SK-N-SH (cell line): ENCODE measurements around the gene TTC28. TPM values are rescaled to one million over a fixed set of nuclear protein-coding genes. Genes with fewer than 3 reads are reported as not detected.

Experiments
- CTCF ChIA-PET: fragments of 300-600, 350-600 bp; formaldehyde crosslinking; extraction: SDS; loops from one replicate; lab custom pipeline; 2021; lab: Yijun Ruan, JAX
- POLR2A ChIA-PET: fragments of 350-600 bp; sonication (Branson Sonifier 250); formaldehyde crosslinking; extraction: SDS; loops from one replicate; lab custom pipeline; 2020; ENCODE audit warnings: antibody characterized with exemption, inconsistent platforms; lab: Yijun Ruan, JAX
- DNase-seq: peaks from one replicate; pipeline ENCODE4 v3.0.0; 2012
- H2AFZ ChIP-seq: fragments of 200-600 bp; sonication (generic); 2 replicates; pipeline ENCODE4 v1.8.1; 2016; ENCODE audit warnings: antibody characterized with exemption, mild to moderate bottlenecking, low read depth
- H3F3A ChIP-seq: fragments of 200-600 bp; sonication (generic); replicated peaks from 2 replicates; pipeline ENCODE3; 2016; ENCODE audit warnings: antibody characterized with exemption, mild to moderate bottlenecking; ENCODE audit not compliant: insufficient read depth
- H3K27ac ChIP-seq, 2 experiments: fragments of 200-500 bp in 1 of 2; fragments of 200-600 bp in 1 of 2; sonication (Bioruptor generic) in 1 of 2; sonication (generic), shearing (Covaris generic) in 1 of 2; 2 replicates each; pipeline versions ENCODE4 v1.5.1 to v1.6.1; 2014 to 2016; ENCODE audit warnings: low read depth in 2 of 2, inconsistent platforms in 1 of 2, low read length in 1 of 2, mild to moderate bottlenecking in 1 of 2, mixed read lengths in 1 of 2
- H3K27me3 ChIP-seq: fragments of 200-600 bp; sonication (generic), shearing (Covaris generic); 2 replicates; pipeline ENCODE4 v1.6.1; 2016; ENCODE audit warnings: mixed run types; ENCODE audit not compliant: insufficient read depth
- H3K36me3 ChIP-seq, 2 experiments: fragments of 200-500 bp in 1 of 2; fragments of 200-600 bp in 1 of 2; sonication (Bioruptor generic) in 1 of 2; sonication (generic) in 1 of 2; replicated peaks in 1 of 2; 2 replicates each; pipeline versions ENCODE3 to v1.5.1; 2014 to 2016; ENCODE audit warnings: low read length in 1 of 2, mild to moderate bottlenecking in 1 of 2; ENCODE audit not compliant: insufficient read depth in 2 of 2, control insufficient read depth in 1 of 2
- H3K4me1 ChIP-seq, 2 experiments: fragments of 200-500 bp in 1 of 2; fragments of 200-600 bp in 1 of 2; sonication (Bioruptor generic) in 1 of 2; sonication (generic), shearing (Covaris generic) in 1 of 2; 2 replicates each; pipeline versions ENCODE4 v1.5.1 to v1.6.1; 2014 to 2016; ENCODE audit warnings: low read depth in 1 of 2, low read length in 1 of 2, mixed run types in 1 of 2; ENCODE audit not compliant: insufficient read depth in 2 of 2, control insufficient read depth in 1 of 2
- H3K4me2 ChIP-seq: fragments of 200-600 bp; sonication (generic), shearing (Covaris generic); 2 replicates; pipeline ENCODE4 v1.6.1; 2017; ENCODE audit warnings: mixed run types
- H3K4me3 ChIP-seq, 2 experiments: fragments of 200-500 bp in 1 of 2; fragments of 200-600 bp in 1 of 2; sonication (Bioruptor generic) in 1 of 2; sonication (generic), shearing (Covaris generic) in 1 of 2; 2 replicates each; pipeline versions ENCODE4 v1.5.1 to v1.8.1; 2014 to 2016; ENCODE audit warnings: low read depth in 2 of 2, inconsistent platforms in 1 of 2, low read length in 1 of 2, mild to moderate bottlenecking in 1 of 2, mixed read lengths in 1 of 2, moderate library complexity in 1 of 2
- H3K79me2 ChIP-seq: fragments of 200-600 bp; sonication (generic); 2 replicates; pipeline ENCODE4 v1.8.1; 2017; ENCODE audit warnings: mild to moderate bottlenecking; ENCODE audit not compliant: insufficient read depth
- H3K9ac ChIP-seq: fragments of 200-600 bp; sonication (generic); 2 replicates; pipeline ENCODE4 v1.6.1; 2017; ENCODE audit warnings: mixed run types
- H3K9me2 ChIP-seq: fragments of 200-600 bp; sonication (generic); 2 replicates; pipeline ENCODE4 v1.6.1; 2017; ENCODE audit warnings: mixed run types
- H3K9me3 ChIP-seq: fragments of 200-600 bp; sonication (generic); 2 replicates; pipeline ENCODE4 v1.6.1; 2017; ENCODE audit warnings: mixed run types, mild to moderate bottlenecking, moderate library complexity
- H4K20me1 ChIP-seq: fragments of 200-600 bp; sonication (generic); 2 replicates; pipeline ENCODE4 v1.6.1; 2017; ENCODE audit warnings: mild to moderate bottlenecking, mixed run types; ENCODE audit not compliant: insufficient read depth
- CHD2 ChIP-seq: fragments of 150-350 bp; IDR thresholded peaks from 2 replicates; pipeline ENCODE4 v1.6.1; 2018; ENCODE audit warnings: low read length; ENCODE audit not compliant: partially characterized antibody
- CTCF ChIP-seq: fragments of 200-600 bp; sonication (generic); IDR thresholded peaks from 2 replicates; pipeline ENCODE4 v1.6.1; 2017; ENCODE audit warnings: antibody characterized with exemption, mild to moderate bottlenecking, moderate library complexity
- ELF1 ChIP-seq: IDR thresholded peaks from 2 replicates; pipeline ENCODE4 v1.4.0; 2012
- FOSL2 ChIP-seq: IDR thresholded peaks from 2 replicates; pipeline ENCODE4 v1.4.0; 2012; ENCODE audit warnings: low read depth, mild to moderate bottlenecking, moderate library complexity, borderline replicate concordance
- GABPA ChIP-seq: IDR thresholded peaks from 2 replicates; pipeline ENCODE4 v1.4.0; 2012; ENCODE audit warnings: low read depth, mild to moderate bottlenecking
- GATA2 ChIP-seq: sonication (generic); formaldehyde crosslinking; IDR thresholded peaks from 2 replicates; pipeline ENCODE4 v1.5.0; 2020; ENCODE audit warnings: mild to moderate bottlenecking, missing genetic modification reagents
- JUND ChIP-seq: IDR thresholded peaks from 2 replicates; pipeline ENCODE4 v1.4.0; 2012
- MAX ChIP-seq: IDR thresholded peaks from 2 replicates; pipeline ENCODE4 v1.4.0; 2012; ENCODE audit warnings: low read depth
- MEF2A ChIP-seq: IDR thresholded peaks from 2 replicates; pipeline ENCODE4 v1.4.0; 2012; ENCODE audit warnings: low read depth, borderline replicate concordance
- NRF1 ChIP-seq: IDR thresholded peaks from 2 replicates; pipeline ENCODE4 v1.6.1; 2012; ENCODE audit warnings: low read depth, mild to moderate bottlenecking, low read length
- POLR2AphosphoS5 ChIP-seq: IDR thresholded peaks from 2 replicates; pipeline ENCODE4 v1.6.1; 2012; ENCODE audit warnings: low read depth, low read length
- RAD21 ChIP-seq: IDR thresholded peaks from 2 replicates; pipeline ENCODE4 v1.6.1; 2012; ENCODE audit warnings: mild to moderate bottlenecking, low read length
- RFX5 ChIP-seq: IDR thresholded peaks from 2 replicates; pipeline ENCODE4 v1.6.1; 2012; ENCODE audit warnings: mild to moderate bottlenecking, improper control_type of control experiment, low read length
- RXRA ChIP-seq: IDR thresholded peaks from 2 replicates; pipeline ENCODE4 v1.4.0; 2012; ENCODE audit warnings: low read depth, mild to moderate bottlenecking, borderline replicate concordance
- SMC3 ChIP-seq: IDR thresholded peaks from 2 replicates; pipeline ENCODE4 v1.6.1; 2012; ENCODE audit warnings: low read depth, low read length, improper control_type of control experiment
- TCF12 ChIP-seq: IDR thresholded peaks from 2 replicates; pipeline ENCODE4 v1.4.0; 2012
- YY1 ChIP-seq: IDR thresholded peaks from 2 replicates; pipeline ENCODE4 v1.4.0; 2012; ENCODE audit warnings: low read depth, mild to moderate bottlenecking
- ZBTB33 ChIP-seq: IDR thresholded peaks from 2 replicates; pipeline ENCODE4 v1.4.0; 2012; ENCODE audit warnings: low read depth, borderline replicate concordance
- WGBS: methylation state at CpG from one replicate; pipeline ENCODE4 v1.1.6; 2017; ENCODE audit warnings: low lambda C conversion rate; 5-methylcytosine and 5-hydroxymethylcytosine counted together
- polyA plus RNA-seq, 3 experiments: library from polyadenylated mRNA; depleted of rRNA; stranded (reverse); fragments of >200 nt; gene quantifications; 2 replicates each; pipeline ENCODE4 v1.2.3, GENCODE V29; 2012
- TF ChIP-seq, protein P1 (sequence below): IDR thresholded peaks from 2 replicates; pipeline ENCODE4 v1.4.0; 2012; ENCODE audit warnings: low read depth, borderline replicate concordance

The TTC28 gene
- polyA plus RNA-seq, 1 of the 3 experiments (the other 2 are of a cell fraction), result 5.9 TPM

- TF ChIP-seq NRF1 (no peak), SMC3 (no peak), ELF1 (0 out of 2 replicates have a peak, but pooled peaks have one; percentile 49), YY1 (peak; percentile 80), RXRA (peak; percentile 73; the same call in 1 of the 2 replicates), MAX (peak; percentile 53; the same call in 1 of the 2 replicates), RAD21 (no peak), MEF2A (no peak), FOSL2 (peak; percentile 89), TCF12 (peak; percentile 97), CHD2 (no peak), POLR2AphosphoS5 (peak; percentile 66; the same call in 1 of the 2 replicates)
- TF ChIP-seq, all 33 proteins: peak for 14
Observed at GRCh38 chr22:28116219-28116673, 563.4 kb downstream of the TTC28 start (continued).

DNA sequence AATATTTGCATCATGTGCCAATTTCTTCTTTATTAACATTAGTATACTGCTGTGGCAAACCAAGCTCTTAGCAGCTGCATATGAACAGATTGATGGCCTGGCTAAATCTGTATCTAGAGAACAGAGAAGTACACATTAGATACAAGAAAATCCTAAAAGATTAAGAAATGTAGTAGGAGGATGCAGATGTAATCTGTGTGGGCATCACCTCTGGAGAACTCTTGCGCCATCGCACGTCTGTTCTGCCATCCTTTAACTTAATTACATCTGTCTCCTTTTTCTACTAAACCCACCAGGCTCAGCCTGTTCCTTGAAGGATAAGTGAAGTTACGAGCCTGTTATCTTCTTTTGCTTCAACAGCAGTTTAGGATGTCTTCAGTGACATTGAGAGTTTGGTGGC, 564.2 kb downstream of the TTC28 start:
- H3K4me3 ChIP-seq, result no peak overlapping the region
- peaks cover 26% of the 10 kb centered on the region for H3F3A ChIP-seq
- no peaks in the 10 kb centered on the region for H3K9me2 ChIP-seq
- no peaks in the 10 kb centered on the region for H3K27me3 ChIP-seq
- H2AFZ ChIP-seq, result no peak overlapping the region
- peaks cover 25 to 33% of the 10 kb centered on the region in 2 experiments for H3K4me1 ChIP-seq
- H3K9me3 ChIP-seq, result no peaks in the 10 kb centered on the region
- no peak overlapping the region for H3K9ac ChIP-seq
- H3K27ac ChIP-seq, result peak overlapping the region; percentile 2 to 77; a peak in 3 of 4 replicates
- H3K36me3 ChIP-seq, result no peaks in the 10 kb centered on the region
- no peak for DNase-seq
- no peaks in the 10 kb centered on the region for H3K79me2 ChIP-seq
- CTCF ChIA-PET, result interaction anchor here (1.0 to 1.5 kb wide), 3 partner anchors 36 to 95 kb away, joined by 3 read pairs; no protein-coding TSS in a partner anchor
- TF ChIP-seq RAD21 (no peak), JUND (no peak), ZBTB33 (no peak), TCF12 (no peak), CTCF (no peak), GABPA (no peak), NRF1 (no peak), RXRA (no peak), RFX5 (no peak), GATA2 (no peak), SMC3 (no peak)
- TF ChIP-seq, protein P1, sequence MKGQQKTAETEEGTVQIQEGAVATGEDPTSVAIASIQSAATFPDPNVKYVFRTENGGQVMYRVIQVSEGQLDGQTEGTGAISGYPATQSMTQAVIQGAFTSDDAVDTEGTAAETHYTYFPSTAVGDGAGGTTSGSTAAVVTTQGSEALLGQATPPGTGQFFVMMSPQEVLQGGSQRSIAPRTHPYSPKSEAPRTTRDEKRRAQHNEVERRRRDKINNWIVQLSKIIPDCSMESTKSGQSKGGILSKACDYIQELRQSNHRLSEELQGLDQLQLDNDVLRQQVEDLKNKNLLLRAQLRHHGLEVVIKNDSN, result no peak
- TF ChIP-seq, all 33 proteins: peak for 0
- POLR2A ChIA-PET, result no interaction called here
- no peak overlapping the region for H3K4me2 ChIP-seq
- 88% methylated on average over 4 of the region's 4 CpGs for WGBS
- no peaks in the 10 kb centered on the region for H4K20me1 ChIP-seq
